ENCODE results near the gene SPATA31C2. TPM values are rescaled to one million over a fixed set of nuclear protein-coding genes. Genes with fewer than 3 reads are reported as not detected.

The SPATA31C2 gene
- total and polyA plus RNA-seq, 2 experiments from 2014 or later, result not detected

DNA sequence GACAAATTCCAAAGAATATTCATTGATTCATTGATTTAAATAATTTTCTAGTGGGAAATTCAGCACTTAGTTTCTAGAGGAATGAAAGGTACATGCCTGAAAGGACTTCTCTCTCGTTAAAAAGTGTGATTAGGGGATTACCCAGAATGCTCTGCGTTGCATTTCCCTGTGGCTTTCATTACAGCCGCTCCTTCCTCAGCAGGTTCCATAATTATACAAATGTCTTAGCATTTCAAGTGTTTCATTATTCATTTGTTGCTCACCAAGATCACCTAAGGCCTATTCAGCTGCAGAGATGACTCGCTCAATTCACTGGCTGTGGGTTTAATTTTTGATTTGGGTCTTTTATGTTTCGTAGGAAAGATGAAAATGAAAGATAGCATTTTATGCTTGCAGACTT, 52.8 kb downstream of the SPATA31C2 start:
- Histone ChIP-seq H2AFZ (no peak overlapping the region), H3K9me3 (ENCODE audit: low read depth) (no peaks in the 10 kb centered on the region), H3K27me3 (replicated peaks; ENCODE audit: insufficient read depth) (peaks cover 4% of the 10 kb centered on the region), H3K9me2 (ENCODE audit: insufficient read depth) (no peaks in the 10 kb centered on the region), H3K4me2 (ENCODE audit: unreplicated experiment) (no peak overlapping the region), H3K4me3 (no peak overlapping the region), H3K79me2 (ENCODE audit: insufficient read depth) (no peaks in the 10 kb centered on the region), H4K20me1 (ENCODE audit: insufficient read depth) (no peaks in the 10 kb centered on the region), H3K36me3 (ENCODE audit: low read depth) (no peaks in the 10 kb centered on the region), H3F3A (ENCODE audit: insufficient read depth) (no peaks in the 10 kb centered on the region), H3K27ac (no peak overlapping the region), H3K9ac (no peak overlapping the region), H3K4me1 (ENCODE audit: insufficient read depth) (no peaks in the 10 kb centered on the region)
- DNase-seq, result no peak
- no peak for TF ChIP-seq EZH2phosphoT487 (IDR thresholded peaks at IDR 0.05; ENCODE audit: insufficient read depth, low read depth)
- TF ChIP-seq EZH2 (IDR thresholded peaks at IDR 0.05; ENCODE audit: insufficient read depth, poor library complexity, severe bottlenecking), result no peak
- WGBS, 2 experiments (ENCODE audit: low coverage in 1 of 2, low lambda C conversion rate in 2 of 2, missing lambda C conversion rate in 2 of 2), result 71 to 80% methylated on average over 5 of the region's 5 CpGs
- in situ Hi-C loops (cut with MboI), result no loop called here

DNA sequence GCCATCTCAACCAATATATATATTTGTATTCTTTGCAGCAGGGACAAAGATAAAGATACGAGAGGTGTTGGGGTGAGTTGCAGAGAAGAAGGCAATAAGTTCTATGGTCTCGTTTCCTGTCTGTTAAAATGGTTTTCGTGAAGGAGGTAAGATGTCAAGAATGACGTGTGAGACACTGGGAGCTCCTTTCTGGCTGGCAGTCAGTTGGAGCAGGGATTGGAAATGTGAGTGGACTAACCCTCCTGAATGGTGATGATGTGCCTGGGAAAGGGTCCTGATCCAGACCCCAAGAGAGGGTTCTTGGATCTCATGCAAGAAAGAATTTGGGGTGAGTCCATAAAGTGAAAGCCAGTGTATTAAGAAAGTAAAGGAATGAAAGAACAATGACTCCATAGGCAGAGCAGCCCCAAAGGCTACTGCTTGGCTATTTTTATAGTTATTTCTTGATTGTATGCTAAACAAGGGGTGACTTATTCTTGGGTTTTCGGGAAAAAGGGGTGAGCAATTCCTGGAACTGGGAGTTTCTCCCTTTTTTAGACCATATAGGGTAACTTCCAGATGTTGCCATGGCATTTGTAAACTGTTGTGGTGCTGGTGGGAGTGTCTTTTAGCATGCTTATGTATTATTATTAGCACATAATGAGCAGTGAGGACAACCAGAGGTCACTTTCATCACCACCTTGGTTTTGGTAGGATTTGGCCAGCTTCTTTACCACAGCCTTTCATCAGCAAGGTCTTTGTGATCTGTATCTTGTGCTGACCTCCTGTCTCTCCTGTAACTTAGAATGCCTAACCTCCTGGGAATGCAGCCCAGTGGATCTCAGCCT, 53.7 kb downstream of the SPATA31C2 start:
- Histone ChIP-seq H3K27ac (no peak overlapping the region), H2AFZ (no peak overlapping the region), H3K4me3 (no peak overlapping the region), H3K27me3 (replicated peaks; ENCODE audit: insufficient read depth) (peaks cover 4% of the 10 kb centered on the region), H3K9ac (no peak overlapping the region), H3F3A (ENCODE audit: insufficient read depth) (no peaks in the 10 kb centered on the region), H3K4me2 (ENCODE audit: unreplicated experiment) (no peak overlapping the region), H3K9me3 (ENCODE audit: low read depth) (no peaks in the 10 kb centered on the region), H4K20me1 (ENCODE audit: insufficient read depth) (no peaks in the 10 kb centered on the region), H3K4me1 (ENCODE audit: insufficient read depth) (no peaks in the 10 kb centered on the region), H3K79me2 (ENCODE audit: insufficient read depth) (no peaks in the 10 kb centered on the region), H3K36me3 (ENCODE audit: low read depth) (no peaks in the 10 kb centered on the region), H3K9me2 (ENCODE audit: insufficient read depth) (no peaks in the 10 kb centered on the region)
- WGBS, 2 experiments (ENCODE audit: low coverage in 1 of 2, low lambda C conversion rate in 2 of 2, missing lambda C conversion rate in 2 of 2), result 42 to 43% methylated on average over 5 of the region's 5 CpGs
- DNase-seq, result no peak
- in situ Hi-C loops (cut with MboI), result no loop called here
- TF ChIP-seq EZH2phosphoT487 (IDR thresholded peaks at IDR 0.05; ENCODE audit: insufficient read depth, low read depth) (no peak), EZH2 (IDR thresholded peaks at IDR 0.05; ENCODE audit: insufficient read depth, poor library complexity, severe bottlenecking) (no peak)

Other genes starting within 250 kb of the SPATA31C2 start
- gene SPATA31C1, start 220.5 kb downstream of the SPATA31C2 start, total RNA-seq (2014; rRNA removed; shearing (Covaris generic)), result not detected in 2 replicates
- not detected in 2 replicates for gene SPATA31C1, start 220.5 kb downstream of the SPATA31C2 start, polyA plus RNA-seq (2016; fragmentation: Nextera tagmentation; extraction: Ambion mirVana)
- 4.2 and 6.1 TPM in 2 replicates for gene CDK20, start 163.9 kb downstream of the SPATA31C2 start, total RNA-seq (2014; rRNA removed; shearing (Covaris generic))
- 3.4 and 4.7 TPM in 2 replicates for gene CDK20, start 163.9 kb downstream of the SPATA31C2 start, polyA plus RNA-seq (2016; fragmentation: Nextera tagmentation; extraction: Ambion mirVana)
- 95.3 and 95.6 TPM in 2 replicates for gene SPIN1, start 250.0 kb upstream of the SPATA31C2 start, total RNA-seq (2014; rRNA removed; shearing (Covaris generic))
- 56.9 and 58.4 TPM in 2 replicates for gene SPIN1, start 250.0 kb upstream of the SPATA31C2 start, polyA plus RNA-seq (2016; fragmentation: Nextera tagmentation; extraction: Ambion mirVana)